Esophagus muscularis mucosa (tissue), 4 donors: ENCODE data around the gene ABI3BP. TPM values are rescaled to one million over a fixed set of nuclear protein-coding genes. Genes with fewer than 3 reads are reported as not detected.

Experiments
- DNase-seq: peaks from one replicate; pipeline ENCODE4 v3.0.0-alpha.2; 2017; ENCODE audit errors: extremely low spot score
- H3K27ac ChIP-seq, 4 donors: fragments of 200-600 bp; sonication (generic); replicated peaks in 1 of 4; 1 replicate in 3 of 4; 2 replicates in 1 of 4; pipeline ENCODE4 v1.5.1; 2016 to 2019; ENCODE audit warnings: mild to moderate bottlenecking in 1 of 4
- H3K27me3 ChIP-seq, 4 donors: fragments of 200-600 bp; sonication (generic); one replicate each; pipeline versions ENCODE4 v1.5.1 to v1.6.0; 2016 to 2019
- H3K36me3 ChIP-seq, 4 donors: fragments of 200-600 bp; sonication (generic); one replicate each; pipeline ENCODE4 v1.5.1; 2016 to 2019
- H3K4me1 ChIP-seq, 4 donors: fragments of 200-600 bp; sonication (generic); one replicate each; pipeline ENCODE4 v1.5.1; 2016 to 2019
- H3K4me3 ChIP-seq, 4 donors: fragments of 200-600 bp; sonication (generic); 1 replicate in 2 of 4; 2 replicates in 2 of 4; pipeline ENCODE4 v1.5.1; 2016 to 2019; ENCODE audit warnings: mild to moderate bottlenecking in 4 of 4, moderate library complexity in 1 of 4
- H3K9me3 ChIP-seq, 4 donors: fragments of 200-600 bp; sonication (generic); 1 replicate in 3 of 4; 2 replicates in 1 of 4; pipeline ENCODE4 v1.5.1; 2016 to 2019
- CTCF ChIP-seq, 3 experiments: fragments of 200-600 bp in 2 of 3; fragments of 450-650 bp in 1 of 3; sonication (generic) in 2 of 3; IDR thresholded peaks; one replicate each; pipeline ENCODE4 v1.5.1; 2017 to 2019; ENCODE audit warnings: antibody characterized with exemption in 3 of 3, mild to moderate bottlenecking in 2 of 3, moderate library complexity in 1 of 3
- EP300 ChIP-seq: sonication (generic); formaldehyde crosslinking; IDR thresholded peaks from one replicate; pipeline ENCODE4 v1.6.1; 2017; ENCODE audit warnings: antibody characterized with exemption
- POLR2A ChIP-seq: fragments of 450-650 bp; IDR thresholded peaks from one replicate; pipeline ENCODE4 v1.6.1; 2017; ENCODE audit warnings: antibody characterized with exemption, moderate library complexity, mild to moderate bottlenecking, low read depth
- POLR2AphosphoS5 ChIP-seq, 2 donors: sonication (generic); formaldehyde crosslinking; IDR thresholded peaks; one replicate each; pipeline ENCODE4 v1.6.1; 2017; ENCODE audit warnings: antibody characterized with exemption in 2 of 2
- WGBS: methylation state at CpG from one replicate; pipeline ENCODE4 v1.1.5; 2018; 5-methylcytosine and 5-hydroxymethylcytosine counted together
- intact Hi-C: fragments of 100-400 bp; cut with DNase I; formaldehyde crosslinking; loops from one replicate; pipeline ENCODE4 v1.15.1; 2023
- total RNA-seq, 4 donors: library from RNA; depleted of rRNA; stranded (reverse); fragments of >200 nt; gene quantifications; one replicate each; pipeline versions ENCODE4 v1.1.0 to v1.2.1, GENCODE V29; 2016

Gene ABI3BP
- total RNA-seq, 4 donors from 2014 or later = 25.7 to 67.3 (median 61.5) TPM

- H3K4me3 ChIP-seq = no peak overlapping the region
Measured at GRCh38 chr3:100978011-100978659, 15.1 kb downstream of the ABI3BP start.

GRCh38 chr3:100976611-100977010 is 16.6 kb downstream of the ABI3BP start:
- no peaks in the 10 kb centered on the region for H3K36me3 ChIP-seq
- TF ChIP-seq CTCF (IDR thresholded peaks at IDR 0.05) = no peak
- TF ChIP-seq POLR2A = no peak
- TF ChIP-seq POLR2AphosphoS5 (IDR thresholded peaks at IDR 0.05) = no peak
- no peak for TF ChIP-seq EP300
- H3K4me3 ChIP-seq = no peak overlapping the region
- WGBS = 65% methylated on average over 3 of the region's 3 CpGs
- peak overlapping the region in 1 of 4 donors; percentile 10 for H3K27ac ChIP-seq
- peaks cover 0 to 5% (median 2%) of the 10 kb centered on the region in 4 donors for H3K9me3 ChIP-seq
- H3K4me1 ChIP-seq = peaks cover 0 to 86% (median 77%) of the 10 kb centered on the region in 4 donors
- H3K27me3 ChIP-seq = no peaks in the 10 kb centered on the region
- intact Hi-C loops = no loop called here
- DNase-seq = no peak

More at GRCh38 chr3:100978011-100978659, 15.1 kb downstream of the ABI3BP start:
- 17% methylated on average over 1 of the region's 1 CpG for WGBS
- TF ChIP-seq EP300 (no peak), POLR2AphosphoS5 (IDR thresholded peaks at IDR 0.05) (no peak), POLR2A (no peak), CTCF (IDR thresholded peaks at IDR 0.05) (no peak)
- peak overlapping the region; percentile 49 to 61 (median 56) for H3K27ac ChIP-seq
- no peaks in the 10 kb centered on the region for H3K27me3 ChIP-seq
- no peak for DNase-seq
- peaks cover 5 to 83% (median 77%) of the 10 kb centered on the region in 4 donors for H3K4me1 ChIP-seq
- peaks cover 0 to 5% (median 2%) of the 10 kb centered on the region in 4 donors for H3K9me3 ChIP-seq
- no peaks in the 10 kb centered on the region for H3K36me3 ChIP-seq
- intact Hi-C loops = no loop called here

- peak overlapping the region in 3 of 4 donors; percentile 1 to 56 (median 10) for H3K27ac ChIP-seq
Measured at GRCh38 chr3:100975714-100976113, 17.5 kb downstream of the ABI3BP start.

GRCh38 chr3:100973594-100973993 is 19.6 kb downstream of the ABI3BP start:
- H3K27me3 ChIP-seq = no peaks in the 10 kb centered on the region
- TF ChIP-seq POLR2AphosphoS5 (IDR thresholded peaks at IDR 0.05) (no peak), EP300 (no peak)
- no peak overlapping the region for H3K4me3 ChIP-seq
- H3K9me3 ChIP-seq = peaks cover 0 to 5% (median 2%) of the 10 kb centered on the region in 4 donors
- H3K36me3 ChIP-seq = no peaks in the 10 kb centered on the region
- H3K27ac ChIP-seq = peak overlapping the region; percentile 48 to 68 (median 60)
- DNase-seq = no peak
- peaks cover 0 to 77% (median 73%) of the 10 kb centered on the region in 4 donors for H3K4me1 ChIP-seq
- WGBS = 81% methylated on average over 4 of the region's 4 CpGs
- intact Hi-C loops = no loop called here

More at GRCh38 chr3:100975714-100976113, 17.5 kb downstream of the ABI3BP start:
- peaks cover 0 to 86% (median 77%) of the 10 kb centered on the region in 4 donors for H3K4me1 ChIP-seq
- intact Hi-C loops = no loop called here
- 73% methylated on average over 2 of the region's 2 CpGs for WGBS
- no peak for DNase-seq
- peaks cover 0 to 5% (median 2%) of the 10 kb centered on the region in 4 donors for H3K9me3 ChIP-seq
- no peak for TF ChIP-seq EP300
- TF ChIP-seq POLR2AphosphoS5 (IDR thresholded peaks at IDR 0.05) = no peak
- TF ChIP-seq POLR2A = no peak
- no peak for TF ChIP-seq CTCF (IDR thresholded peaks at IDR 0.05)
- no peaks in the 10 kb centered on the region for H3K36me3 ChIP-seq
- no peak overlapping the region for H3K4me3 ChIP-seq
- H3K27me3 ChIP-seq = no peaks in the 10 kb centered on the region

- DNase-seq = no peak
Measured at GRCh38 chr3:100972867-100973266, 20.4 kb downstream of the ABI3BP start.

More at GRCh38 chr3:100972867-100973266, 20.4 kb downstream of the ABI3BP start:
- Histone ChIP-seq H3K4me1 (peaks cover 0 to 70% (median 66%) of the 10 kb centered on the region in 4 donors), H3K27ac (peak overlapping the region; percentile 48 to 68 (median 60)), H3K9me3 (peaks cover 0 to 5% (median 2%) of the 10 kb centered on the region in 4 donors), H3K27me3 (no peaks in the 10 kb centered on the region), H3K4me3 (no peak overlapping the region), H3K36me3 (no peaks in the 10 kb centered on the region)
- intact Hi-C loops = no loop called here
- TF ChIP-seq POLR2AphosphoS5 (IDR thresholded peaks at IDR 0.05) (no peak), CTCF (IDR thresholded peaks at IDR 0.05) (no peak), POLR2A (no peak), EP300 (no peak)
- 27% methylated on average over 1 of the region's 1 CpG for WGBS
